ENCODE measurements around the gene S100A13. TPM values are rescaled to one million over a fixed set of nuclear protein-coding genes. Genes with fewer than 3 reads are reported as not detected.
"Not testable (repeated sequence)": the region's sequence is repeated elsewhere in the genome, so short reads cannot be mapped to it uniquely, and the experiment has no call there.

S100A13 gene
- total RNA-seq, 2 donors from 2014 or later: 64.2 to 82.9 TPM

DNA sequence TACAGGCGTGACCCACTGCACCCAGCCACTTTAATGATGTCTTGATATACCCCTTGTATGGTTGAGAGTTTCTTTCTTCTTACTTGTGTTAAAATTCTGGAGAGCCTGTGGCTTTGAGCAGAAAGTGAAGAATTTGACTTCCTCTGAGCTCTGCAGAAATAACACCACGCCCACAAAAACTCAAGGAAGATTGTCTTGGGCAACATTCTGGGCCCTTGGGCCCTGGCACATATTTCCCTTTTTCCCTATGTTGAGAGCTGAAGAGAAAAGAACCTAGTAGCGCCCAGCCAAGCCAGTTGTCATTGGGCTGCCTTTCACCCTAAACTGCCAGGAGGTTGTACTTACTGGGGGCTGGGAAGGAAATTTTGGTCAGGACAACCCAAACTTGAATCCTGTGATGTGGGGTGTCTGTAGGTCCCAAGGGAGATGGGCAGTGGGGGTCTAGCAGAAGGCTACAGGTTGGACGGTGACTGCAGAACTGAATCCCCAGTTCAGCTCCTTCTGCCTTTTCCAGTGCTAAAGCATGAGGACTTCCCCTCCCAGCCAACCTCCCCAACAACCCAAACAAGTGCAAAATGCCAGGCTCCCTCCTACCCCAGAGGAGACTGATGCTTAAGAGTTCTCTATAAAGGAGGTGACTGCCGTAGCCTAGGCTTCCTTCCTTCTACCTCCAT, 19.5 kb upstream of the S100A13 start:
- H3K4me3 ChIP-seq: no peak overlapping the region
- no peak for ATAC-seq (ENCODE audit: insufficient number of reproducible peaks, low FRiP score, low read depth)
- TF ChIP-seq, protein P1, sequence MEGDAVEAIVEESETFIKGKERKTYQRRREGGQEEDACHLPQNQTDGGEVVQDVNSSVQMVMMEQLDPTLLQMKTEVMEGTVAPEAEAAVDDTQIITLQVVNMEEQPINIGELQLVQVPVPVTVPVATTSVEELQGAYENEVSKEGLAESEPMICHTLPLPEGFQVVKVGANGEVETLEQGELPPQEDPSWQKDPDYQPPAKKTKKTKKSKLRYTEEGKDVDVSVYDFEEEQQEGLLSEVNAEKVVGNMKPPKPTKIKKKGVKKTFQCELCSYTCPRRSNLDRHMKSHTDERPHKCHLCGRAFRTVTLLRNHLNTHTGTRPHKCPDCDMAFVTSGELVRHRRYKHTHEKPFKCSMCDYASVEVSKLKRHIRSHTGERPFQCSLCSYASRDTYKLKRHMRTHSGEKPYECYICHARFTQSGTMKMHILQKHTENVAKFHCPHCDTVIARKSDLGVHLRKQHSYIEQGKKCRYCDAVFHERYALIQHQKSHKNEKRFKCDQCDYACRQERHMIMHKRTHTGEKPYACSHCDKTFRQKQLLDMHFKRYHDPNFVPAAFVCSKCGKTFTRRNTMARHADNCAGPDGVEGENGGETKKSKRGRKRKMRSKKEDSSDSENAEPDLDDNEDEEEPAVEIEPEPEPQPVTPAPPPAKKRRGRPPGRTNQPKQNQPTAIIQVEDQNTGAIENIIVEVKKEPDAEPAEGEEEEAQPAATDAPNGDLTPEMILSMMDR (IDR thresholded peaks at IDR 0.05): no peak
- no peaks in the 10 kb centered on the region for H3K9me3 ChIP-seq
- no peaks in the 10 kb centered on the region for H3K27me3 ChIP-seq (replicated peaks; ENCODE audit: insufficient read depth)
- DNase-seq (ENCODE audit: low spot score): no peak
- no peak overlapping the region for H3K27ac ChIP-seq
- peaks cover 10 to 19% of the 10 kb centered on the region in 2 donors for H3K4me1 ChIP-seq (ENCODE audit: control insufficient read depth in 1 of 2, low read depth in 2 of 2)
- peaks cover 29% of the 10 kb centered on the region for H3K36me3 ChIP-seq

DNA sequence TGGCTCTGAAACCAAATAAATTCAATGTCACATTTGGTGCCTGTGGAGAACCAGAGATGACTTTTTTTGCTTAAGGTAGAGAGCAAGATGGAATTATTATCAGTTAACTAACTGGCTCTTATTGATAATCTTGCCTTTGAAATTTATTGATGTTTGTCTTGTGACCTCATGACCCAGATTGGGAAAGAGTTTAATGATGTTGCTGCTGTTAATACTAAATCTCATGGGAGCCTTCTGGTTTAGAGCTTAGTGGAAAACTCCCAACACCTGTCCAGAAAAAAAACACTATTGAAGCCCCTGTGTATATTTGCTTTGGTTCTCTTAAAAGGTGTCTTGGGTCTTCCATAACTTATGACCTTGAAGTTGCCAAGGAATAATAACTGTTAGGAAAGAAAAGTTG, 16.5 kb upstream of the S100A13 start:
- DNase-seq (ENCODE audit: low spot score) (no peak), ATAC-seq (ENCODE audit: insufficient number of reproducible peaks, low FRiP score, low read depth) (no peak)
- TF ChIP-seq, protein P1 (IDR thresholded peaks at IDR 0.05): no peak
- no peak overlapping the region for H3K27ac ChIP-seq
- H3K4me3 ChIP-seq: no peak overlapping the region
- peaks cover 0 to 10% of the 10 kb centered on the region in 2 donors for H3K4me1 ChIP-seq (ENCODE audit: control insufficient read depth in 1 of 2, low read depth in 2 of 2)
- H3K9me3 ChIP-seq: no peaks in the 10 kb centered on the region
- peaks cover 56% of the 10 kb centered on the region for H3K36me3 ChIP-seq
- H3K27me3 ChIP-seq (replicated peaks; ENCODE audit: insufficient read depth): no peaks in the 10 kb centered on the region

DNA sequence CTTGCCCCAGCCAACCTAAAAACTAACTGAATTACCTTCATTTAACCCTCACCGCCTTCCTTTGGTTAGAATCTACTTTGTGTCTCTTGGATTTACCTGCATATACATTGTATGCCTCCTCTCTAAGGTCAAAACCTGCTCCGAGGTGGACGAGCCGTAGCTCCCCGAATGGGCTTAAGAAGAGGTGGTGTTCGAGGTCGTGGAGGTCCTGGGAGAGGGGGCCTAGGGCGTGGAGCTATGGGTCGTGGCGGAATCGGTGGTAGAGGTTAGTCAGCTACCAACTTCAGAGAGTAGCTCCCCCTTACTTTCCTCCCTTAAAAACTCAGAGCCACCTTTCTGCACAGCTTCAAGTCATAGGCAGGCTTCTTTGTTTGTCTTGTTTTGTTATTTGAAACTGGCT, 15.8 kb upstream of the S100A13 start:
- DNase-seq (ENCODE audit: low spot score) (no peak), ATAC-seq (ENCODE audit: insufficient number of reproducible peaks, low FRiP score, low read depth) (no peak)
- H3K4me3 ChIP-seq: no peak overlapping the region
- H3K9me3 ChIP-seq: no peaks in the 10 kb centered on the region
- H3K27ac ChIP-seq: no peak overlapping the region
- peaks cover 63% of the 10 kb centered on the region for H3K36me3 ChIP-seq
- TF ChIP-seq, protein P1 (IDR thresholded peaks at IDR 0.05): no peak
- no peaks in the 10 kb centered on the region for H3K27me3 ChIP-seq (replicated peaks; ENCODE audit: insufficient read depth)
- peaks cover 0 to 8% of the 10 kb centered on the region in 2 donors for H3K4me1 ChIP-seq (ENCODE audit: control insufficient read depth in 1 of 2, low read depth in 2 of 2)

DNA sequence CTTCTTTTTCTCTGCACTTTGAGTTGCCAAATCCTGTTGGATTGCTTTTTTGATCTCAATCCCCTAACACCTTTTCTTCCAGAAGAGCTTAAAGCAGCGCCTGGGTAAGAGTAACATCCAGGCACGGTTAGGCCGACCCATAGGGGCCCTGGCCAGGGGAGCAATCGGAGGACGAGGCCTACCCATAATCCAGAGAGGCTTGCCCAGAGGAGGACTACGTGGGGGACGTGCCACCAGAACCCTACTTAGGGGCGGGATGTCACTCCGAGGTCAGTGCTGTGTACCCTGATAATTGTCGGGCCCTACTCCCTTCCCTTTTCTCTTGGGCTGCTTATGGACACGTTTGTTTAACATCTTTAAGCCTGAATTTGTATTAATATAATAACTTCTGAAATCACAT, 14.9 kb upstream of the S100A13 start:
- Histone ChIP-seq H3K36me3 (peaks cover 72% of the 10 kb centered on the region), H3K4me3 (no peak overlapping the region), H3K27me3 (replicated peaks; ENCODE audit: insufficient read depth) (no peaks in the 10 kb centered on the region), H3K27ac (no peak overlapping the region), H3K9me3 (no peaks in the 10 kb centered on the region), H3K4me1 (ENCODE audit: control insufficient read depth in 1 of 2, low read depth in 2 of 2) (peaks cover 6% of the 10 kb centered on the region in 2 donors)
- DNase-seq (ENCODE audit: low spot score) (no peak), ATAC-seq (ENCODE audit: insufficient number of reproducible peaks, low FRiP score, low read depth) (no peak)
- TF ChIP-seq, protein P1 (IDR thresholded peaks at IDR 0.05): no peak

DNA sequence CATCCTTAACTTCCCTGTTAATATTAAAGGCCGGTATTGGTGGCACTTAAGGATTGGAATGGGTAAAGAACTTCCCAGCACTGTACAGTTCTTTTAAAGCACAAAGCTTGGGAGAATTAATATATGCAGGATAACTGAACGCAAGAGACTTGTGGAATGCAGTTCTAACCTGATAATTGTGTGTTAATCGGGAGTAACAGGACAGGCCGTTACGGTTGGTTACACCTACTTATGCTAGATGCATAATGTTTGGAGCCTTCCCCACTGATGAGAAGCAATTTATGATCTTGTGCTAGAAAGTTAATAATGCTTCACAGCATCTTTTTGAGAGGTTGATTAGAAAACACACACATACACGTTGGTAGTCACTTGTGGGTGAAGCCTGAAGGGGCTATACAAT, 13.6 kb upstream of the S100A13 start:
- TF ChIP-seq, protein P1 (IDR thresholded peaks at IDR 0.05): no peak
- no peaks in the 10 kb centered on the region for H3K27me3 ChIP-seq (replicated peaks; ENCODE audit: insufficient read depth)
- no peak overlapping the region for H3K4me3 ChIP-seq
- H3K27ac ChIP-seq: no peak overlapping the region
- ATAC-seq (ENCODE audit: insufficient number of reproducible peaks, low FRiP score, low read depth) (no peak), DNase-seq (ENCODE audit: low spot score) (no peak)
- H3K36me3 ChIP-seq: peaks cover 75% of the 10 kb centered on the region
- no peaks in the 10 kb centered on the region for H3K9me3 ChIP-seq
- peaks cover 8 to 19% of the 10 kb centered on the region in 2 donors for H3K4me1 ChIP-seq (ENCODE audit: control insufficient read depth in 1 of 2, low read depth in 2 of 2)

DNA sequence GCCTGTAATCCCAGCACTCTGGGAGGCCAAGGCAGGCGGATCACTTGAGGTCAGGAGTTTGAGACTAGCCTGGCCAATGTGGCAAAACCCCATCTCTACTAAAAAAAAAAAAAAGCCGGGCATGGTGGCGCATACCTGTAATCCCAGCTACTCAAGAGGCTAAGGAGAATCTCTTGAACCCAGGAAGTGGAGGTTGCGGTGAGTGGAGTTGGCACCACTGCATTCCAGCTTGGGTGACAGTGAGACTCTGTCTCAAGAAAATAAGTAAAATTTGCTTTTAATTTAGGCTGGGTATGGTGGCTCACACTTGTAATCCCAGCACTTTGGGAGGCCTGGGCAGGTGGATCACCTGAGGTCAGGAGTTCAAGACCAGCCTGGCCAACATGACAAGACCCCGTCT, 12.9 kb upstream of the S100A13 start:
- H3K4me1 ChIP-seq (ENCODE audit: control insufficient read depth in 1 of 2, low read depth in 2 of 2): peaks cover 14 to 25% of the 10 kb centered on the region in 2 donors
- DNase-seq (ENCODE audit: low spot score): not testable (repeated sequence)
- H3K36me3 ChIP-seq: peaks cover 69% of the 10 kb centered on the region

More for the DNA sequence above, 12.9 kb upstream of the S100A13 start:
- not testable (repeated sequence) for H3K27ac ChIP-seq; H3K4me3 ChIP-seq; H3K27me3 ChIP-seq (replicated peaks; ENCODE audit: insufficient read depth); H3K9me3 ChIP-seq; ATAC-seq (ENCODE audit: insufficient number of reproducible peaks, low FRiP score, low read depth)
